NCI-H1436 (cell line): ENCODE measurements around the gene PRR14L.
"Not testable (repeated sequence)": the region's sequence is repeated elsewhere in the genome, so short reads cannot be mapped to it uniquely, and the experiment has no call there.

Experiments
- DNase-seq: peaks from one replicate; lab custom pipeline; 2025; lab: John Stamatoyannopoulos, UW

Gene PRR14L

GRCh38 chr22:31681349-31682345, 68.3 kb downstream of the PRR14L start:
- DNase-seq: no peak

GRCh38 chr22:31680861-31681341, 69.0 kb downstream of the PRR14L start:
- no peak for DNase-seq

GRCh38 chr22:31678748-31679147, 71.2 kb downstream of the PRR14L start:
- DNase-seq: no peak

- DNase-seq: peak; percentile 84
Measured at GRCh38 chr22:31676700-31677099, 73.2 kb downstream of the PRR14L start.

GRCh38 chr22:31674219-31674618, 75.7 kb downstream of the PRR14L start:
- DNase-seq: not testable (repeated sequence)

- DNase-seq: not testable (repeated sequence)
Measured at GRCh38 chr22:31668849-31669248, 81.1 kb downstream of the PRR14L start.

GRCh38 chr22:31662668-31663037, 87.3 kb downstream of the PRR14L start:
- DNase-seq: no peak

GRCh38 chr22:31661851-31662667, 87.9 kb downstream of the PRR14L start, which contains the start of gene PISD:
Gene PISD (minus strand): TSS chr22:31662215. CDS start chr22:31662208, 7 bp downstream.
- DNase-seq: peak; percentile 97

- not testable (repeated sequence) for DNase-seq
Measured at GRCh38 chr22:31660860-31661341, 89.0 kb downstream of the PRR14L start.

GRCh38 chr22:31659246-31659645, 90.7 kb downstream of the PRR14L start:
- no peak for DNase-seq

GRCh38 chr22:31654408-31654807, 95.5 kb downstream of the PRR14L start:
- no peak for DNase-seq

- no peak for DNase-seq
Measured at GRCh38 chr22:31653944-31654343, 96.0 kb downstream of the PRR14L start.

GRCh38 chr22:31652911-31653684, 96.8 kb downstream of the PRR14L start:
- no peak for DNase-seq

- DNase-seq: no peak
Measured at GRCh38 chr22:31652088-31652487, 97.8 kb downstream of the PRR14L start.

GRCh38 chr22:31651664-31652063, 98.3 kb downstream of the PRR14L start:
- no peak for DNase-seq

GRCh38 chr22:31650391-31650790, 99.5 kb downstream of the PRR14L start:
- no peak for DNase-seq

- DNase-seq: no peak
Measured at GRCh38 chr22:31647523-31648320, 102.2 kb downstream of the PRR14L start.

GRCh38 chr22:31647066-31647465, 102.9 kb downstream of the PRR14L start:
- DNase-seq: no peak

- no peak for DNase-seq
Measured at GRCh38 chr22:31646186-31647019, 103.5 kb downstream of the PRR14L start.
